OCI-M2 (cell line): ENCODE results near the gene CAMTA1.
"Not testable (repeated sequence)": the region's sequence is repeated elsewhere in the genome, so short reads cannot be mapped to it uniquely, and the experiment has no call there.

Source experiments
- DNase-seq: peaks from one replicate; lab custom pipeline; 2025; ENCODE audit not compliant: unreplicated experiment; lab: John Stamatoyannopoulos, UW

The CAMTA1 gene

DNA sequence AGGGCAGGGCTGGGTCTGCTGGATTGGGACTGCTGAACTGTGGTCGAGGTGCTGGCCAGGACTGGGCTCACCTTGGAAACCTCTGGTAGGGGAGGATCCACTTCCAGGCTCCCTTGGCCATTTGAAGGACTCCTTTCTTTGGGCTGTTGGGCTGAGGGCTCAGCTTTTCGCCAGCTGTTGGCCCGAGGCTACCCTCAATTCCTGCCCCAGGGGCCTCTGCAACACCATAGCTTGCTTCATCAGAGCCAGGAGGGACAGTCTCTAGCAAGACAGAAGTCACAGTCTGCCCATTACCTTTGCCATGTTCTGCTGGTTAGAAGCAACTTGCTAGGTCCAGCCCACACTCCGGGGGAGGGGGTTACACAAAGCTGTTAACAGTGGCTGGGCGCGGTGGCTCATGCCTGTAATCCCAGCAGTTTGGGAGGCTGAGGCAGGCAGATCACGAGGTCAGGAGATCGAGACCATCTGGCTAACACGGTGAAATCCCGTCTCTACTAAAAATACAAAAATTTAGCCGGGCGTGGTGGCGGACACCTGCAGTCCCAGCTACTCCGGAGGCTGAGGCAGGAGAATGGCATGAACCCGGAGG is 25.0 kb downstream of the CAMTA1 start:
- not testable (repeated sequence) for DNase-seq

DNA sequence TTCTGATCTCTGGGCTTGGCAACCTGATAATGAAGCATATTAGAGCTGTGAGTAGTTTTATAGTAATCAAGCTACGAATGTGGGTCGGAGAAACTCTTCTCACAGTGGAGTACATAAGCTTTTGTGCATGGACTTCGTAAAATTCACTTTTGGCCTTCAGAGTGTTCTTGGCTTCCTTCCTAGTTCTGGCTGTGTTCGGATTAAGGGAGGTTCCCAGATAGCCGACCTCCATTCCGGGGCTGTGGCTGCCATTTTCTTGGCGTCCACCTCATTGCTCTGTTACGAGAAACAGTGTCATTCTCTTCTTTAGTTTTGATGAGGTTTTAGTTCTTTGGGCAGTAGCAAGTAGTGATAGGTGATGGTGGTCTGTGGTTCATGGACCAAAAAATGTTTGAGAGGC is 26.3 kb downstream of the CAMTA1 start:
- no peak for DNase-seq

DNA sequence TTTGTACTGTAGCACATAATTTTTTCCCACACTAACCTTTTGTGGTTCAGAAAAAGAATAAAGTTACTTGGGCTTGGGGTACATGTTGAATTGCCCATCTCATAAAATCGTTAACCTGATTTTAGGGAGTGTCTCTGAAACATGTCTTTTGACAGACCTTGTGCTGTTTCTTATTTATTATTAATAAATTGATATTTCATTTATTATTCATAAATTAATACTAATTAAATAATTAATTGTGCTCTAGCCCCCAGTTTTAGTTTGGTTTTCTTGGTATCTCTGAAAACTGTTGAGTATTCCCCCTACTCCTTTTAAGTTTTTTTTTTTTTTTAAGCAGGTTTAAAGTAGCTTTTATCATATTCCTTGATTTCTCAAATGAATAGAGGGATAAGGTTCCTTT is 27.9 kb downstream of the CAMTA1 start:
- DNase-seq, result no peak

DNA sequence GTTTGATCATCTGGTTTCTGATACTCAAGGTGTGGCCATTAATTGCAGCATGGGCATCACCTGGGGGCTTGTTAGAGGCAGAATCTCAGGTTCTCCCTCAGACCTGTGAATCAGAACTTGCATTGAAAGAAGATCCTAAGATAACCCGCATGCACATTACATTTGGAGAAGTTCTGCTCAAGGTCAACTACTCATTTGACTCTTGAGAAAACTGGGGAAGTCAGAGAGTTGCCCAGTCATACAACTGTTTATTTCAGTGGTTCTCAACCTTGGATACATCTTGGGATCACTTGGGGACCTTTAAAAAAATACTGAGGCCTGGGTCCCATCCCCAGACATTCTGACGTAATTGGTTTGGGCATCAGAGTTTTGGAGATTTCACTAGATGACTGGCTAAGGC is 30.5 kb downstream of the CAMTA1 start:
- DNase-seq, result no peak

DNA sequence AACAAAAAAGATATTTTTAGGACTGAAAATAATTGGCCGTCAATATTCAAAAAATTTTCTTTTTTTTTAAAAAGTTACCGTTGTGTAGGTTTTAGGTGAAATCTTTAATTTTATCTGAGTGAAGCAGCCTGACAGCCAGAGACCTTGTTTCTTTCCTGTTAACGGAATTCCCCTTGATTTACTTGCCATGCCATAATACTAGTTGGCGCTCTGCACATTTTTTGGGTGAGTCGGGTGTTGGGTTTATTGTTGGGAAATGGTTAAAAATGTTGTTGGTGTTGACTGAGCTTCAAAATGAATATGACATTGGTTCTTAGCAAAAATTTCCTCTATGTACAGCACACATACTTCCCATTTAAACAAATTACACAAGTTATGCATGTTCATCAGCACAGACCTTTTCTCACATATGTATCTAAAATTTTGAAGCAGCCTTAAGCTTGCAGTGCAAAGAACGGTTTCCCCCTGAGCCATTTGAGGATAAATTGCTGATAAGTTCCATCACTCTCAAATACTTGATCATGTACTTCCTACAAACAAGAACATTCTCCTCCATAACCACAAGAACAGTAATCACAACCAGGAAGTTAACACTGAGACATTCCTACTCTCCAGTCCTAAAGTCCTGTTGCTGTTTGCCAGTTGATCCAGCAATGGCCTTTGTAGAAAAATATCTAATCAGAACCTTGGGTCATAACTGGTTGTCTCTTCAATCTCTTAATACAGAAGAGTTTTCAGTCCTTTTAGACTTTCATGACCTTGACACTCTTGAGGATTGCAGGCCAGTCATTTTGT is 34.2 kb downstream of the CAMTA1 start:
- no peak for DNase-seq

DNA sequence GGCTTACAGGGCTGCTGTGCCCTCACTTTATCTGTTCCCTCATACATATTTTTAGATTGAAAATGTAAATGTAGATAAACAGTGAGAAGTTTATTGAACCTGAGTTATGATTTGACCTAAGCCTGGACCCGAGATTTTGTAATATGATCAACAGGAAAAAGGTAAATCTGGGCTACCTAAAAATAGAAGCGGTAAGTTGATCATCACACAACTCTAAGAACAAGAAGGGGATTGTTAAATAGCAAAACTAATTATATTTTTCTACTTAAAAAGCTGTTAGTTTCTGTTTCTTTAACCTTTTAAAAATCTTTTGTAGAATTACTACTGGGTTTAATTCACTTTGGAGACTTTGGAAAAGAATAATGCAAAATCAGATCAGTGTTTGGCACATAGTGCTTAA is 35.6 kb downstream of the CAMTA1 start:
- DNase-seq, result no peak

DNA sequence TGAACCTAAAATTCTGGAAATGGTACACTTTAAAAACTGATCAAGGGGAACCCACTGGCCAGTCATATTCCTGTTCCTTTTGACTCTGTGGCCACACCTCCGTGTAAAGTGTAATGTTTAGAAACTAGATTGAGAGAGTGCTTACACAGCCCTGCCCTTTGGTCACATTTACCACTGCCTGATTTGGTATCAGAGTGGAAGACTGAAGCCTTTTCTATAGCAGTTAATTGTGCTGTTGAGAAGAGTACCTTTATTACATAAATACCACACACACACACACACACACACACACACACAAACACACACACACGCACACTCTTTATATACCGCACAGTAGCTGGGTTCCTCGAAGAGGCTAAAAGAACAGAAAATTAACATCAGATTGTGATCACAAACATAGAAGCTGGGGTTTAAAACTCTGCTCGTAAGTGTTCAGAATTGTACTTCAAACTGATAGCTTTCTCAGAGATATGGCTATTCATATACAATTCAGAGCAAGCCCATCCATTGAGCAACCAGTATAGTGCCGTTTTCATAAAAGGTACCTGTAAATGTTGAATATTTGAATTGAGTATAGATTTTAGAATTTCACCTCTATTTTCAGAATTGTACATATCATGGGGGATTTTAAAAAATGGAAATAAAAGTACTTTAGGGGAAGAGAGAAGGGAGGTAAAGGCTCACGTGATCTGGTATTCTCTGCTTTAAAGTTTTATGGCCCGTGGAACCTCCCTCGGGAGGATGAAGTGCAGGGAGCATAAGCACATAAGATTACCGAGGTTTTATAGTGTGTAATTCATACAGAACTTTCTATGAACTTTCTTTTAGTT is 37.5 kb downstream of the CAMTA1 start:
- no peak for DNase-seq

DNA sequence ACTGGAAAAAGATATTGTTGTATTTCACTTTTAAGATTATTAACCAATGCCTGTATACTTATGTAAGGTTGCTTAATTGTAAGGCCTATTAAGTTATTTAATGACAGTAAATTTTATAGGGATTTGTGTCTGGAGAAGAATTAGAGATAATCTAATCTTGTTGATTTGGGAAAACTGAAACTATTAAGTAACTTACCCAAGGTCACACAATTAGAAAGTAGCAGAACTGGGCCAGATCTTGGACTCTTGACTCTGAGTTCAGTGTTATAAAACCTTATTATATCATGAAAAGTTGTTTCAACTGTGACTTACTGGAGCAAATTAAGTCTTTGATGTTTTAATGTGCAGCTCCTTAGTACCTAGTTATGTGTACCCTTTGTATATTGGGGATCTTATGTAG is 38.5 kb downstream of the CAMTA1 start:
- no peak for DNase-seq

DNA sequence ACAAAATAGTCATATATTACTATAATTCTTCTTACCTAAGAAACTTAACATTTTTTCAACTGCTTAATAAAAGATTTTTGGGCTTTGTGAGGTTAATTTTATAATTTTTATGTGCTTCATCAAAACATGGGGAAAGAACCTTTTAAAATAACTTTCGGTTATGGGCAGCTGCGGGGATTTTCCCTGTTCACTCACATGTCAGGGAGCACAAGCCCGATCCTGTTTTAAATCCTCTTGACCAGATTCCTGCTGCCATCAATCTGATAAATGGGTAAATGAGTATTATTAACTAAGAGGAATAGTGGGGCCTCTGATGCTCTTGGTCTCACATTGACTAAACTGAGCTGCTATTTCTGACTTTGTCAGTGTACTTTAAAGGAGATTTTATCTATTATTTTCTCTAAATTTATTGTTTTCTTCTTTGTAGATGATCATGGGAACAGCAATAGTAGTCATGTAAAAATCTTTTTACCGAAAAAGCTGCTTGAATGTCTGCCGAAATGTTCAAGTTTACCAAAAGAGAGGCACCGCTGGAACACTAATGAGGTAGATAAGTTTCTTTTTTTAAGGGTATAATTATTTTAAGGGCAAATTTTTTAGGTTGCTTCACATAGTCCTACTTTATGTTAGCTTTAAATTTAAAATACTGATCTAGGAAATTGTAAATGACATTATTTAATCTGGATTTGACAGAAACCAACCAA is 39.6 kb downstream of the CAMTA1 start:
- DNase-seq, result no peak

DNA sequence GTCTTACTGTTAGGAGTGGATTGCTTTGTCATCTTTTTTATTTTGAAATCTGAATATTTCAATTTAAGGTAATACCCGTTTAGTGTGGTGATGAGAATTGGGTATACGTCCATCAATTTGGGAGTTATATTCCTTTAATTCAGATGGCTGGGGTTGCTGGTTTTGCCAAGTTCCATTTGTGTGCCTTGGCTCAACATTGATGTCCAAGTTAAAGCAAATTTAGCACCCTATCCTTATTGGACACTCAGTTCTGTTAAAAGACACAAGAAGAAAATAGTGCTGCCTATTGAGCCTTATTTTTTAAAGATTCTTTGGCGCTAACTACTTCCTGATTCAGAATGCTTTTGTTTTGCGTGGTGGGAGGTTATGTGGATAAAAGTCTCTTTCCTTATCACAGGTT is 40.6 kb downstream of the CAMTA1 start:
- no peak for DNase-seq

DNA sequence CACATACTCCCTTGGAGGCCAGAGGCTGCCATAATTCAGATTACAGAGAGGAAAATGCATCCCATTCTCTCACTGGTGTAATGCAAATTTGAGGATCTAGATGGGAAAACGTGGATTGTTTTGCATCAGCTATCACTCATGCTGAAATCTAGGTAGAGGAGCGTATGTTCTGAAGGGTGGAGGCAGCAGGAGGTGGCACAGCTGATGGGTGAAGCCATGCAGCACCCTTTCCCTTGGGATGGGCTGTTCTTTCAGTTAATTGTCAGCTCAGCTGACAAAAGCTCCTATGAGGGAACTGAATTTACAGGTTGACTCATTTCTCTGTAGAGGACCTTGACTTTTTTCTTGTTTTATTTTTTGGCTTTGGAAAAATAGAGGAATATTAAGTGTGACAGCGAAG is 41.8 kb downstream of the CAMTA1 start:
- DNase-seq, result no peak

DNA sequence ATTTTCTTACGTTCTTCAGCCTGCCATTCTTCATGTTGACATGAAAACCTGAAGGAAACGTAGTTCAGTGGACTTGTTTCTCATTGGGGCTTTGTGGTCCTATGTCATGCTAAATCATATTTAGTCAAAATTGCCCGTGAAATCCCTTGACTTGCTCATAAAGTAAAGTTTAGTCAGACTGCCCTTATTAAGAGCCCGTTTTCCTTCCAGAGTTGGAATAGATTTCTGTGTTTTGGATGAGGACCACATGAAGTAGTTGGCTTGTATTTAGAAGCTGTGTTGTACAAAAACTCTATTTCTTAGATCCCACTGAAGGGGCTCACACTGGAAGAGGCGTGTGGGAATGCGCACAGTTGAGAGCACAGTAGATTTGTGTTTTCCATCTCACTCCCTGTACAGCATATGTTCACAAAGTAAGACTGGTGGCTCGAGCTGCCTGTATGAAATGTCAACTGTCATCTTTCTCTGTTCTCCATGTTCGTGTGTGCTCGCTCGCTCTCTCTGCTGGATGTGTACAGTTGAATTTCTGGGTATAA is 42.4 kb downstream of the CAMTA1 start:
- DNase-seq, result no peak

DNA sequence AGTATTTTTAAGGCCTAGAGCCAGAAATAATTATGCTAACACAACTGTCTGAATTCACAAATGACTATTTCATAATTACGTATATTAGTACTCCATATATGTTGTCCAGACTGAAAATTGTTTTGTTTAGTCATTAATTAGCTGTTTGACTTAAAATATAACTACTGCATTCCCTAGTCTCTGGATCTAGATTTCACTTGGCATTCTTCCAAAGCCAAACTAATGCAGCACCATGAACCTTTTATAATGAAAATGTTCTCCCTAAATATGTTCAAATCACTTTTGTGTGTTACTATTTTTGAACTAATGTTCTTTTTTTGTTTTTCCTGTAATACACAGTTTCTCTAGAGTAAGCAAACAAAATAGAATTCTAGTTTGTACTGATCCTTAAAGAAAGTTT is 46.1 kb downstream of the CAMTA1 start:
- DNase-seq, result no peak

DNA sequence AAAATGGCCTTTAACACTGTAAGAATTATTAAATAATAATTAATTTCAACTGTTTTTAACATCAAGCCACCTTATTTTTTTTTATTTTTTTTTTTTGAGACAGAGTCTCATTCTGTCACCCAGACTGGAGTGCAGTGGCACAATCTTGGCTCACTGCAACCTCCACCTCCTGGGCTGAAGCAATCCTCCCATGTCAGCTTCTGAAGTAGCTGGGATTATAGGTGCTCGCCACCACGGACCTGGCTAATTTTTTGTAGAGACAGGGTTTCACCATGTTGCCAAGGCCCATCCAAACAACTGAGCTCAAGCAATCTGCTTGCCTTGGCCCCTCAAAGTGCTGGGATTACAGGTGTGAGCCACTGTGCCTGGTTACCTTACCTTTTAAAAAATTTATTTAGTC is 46.8 kb downstream of the CAMTA1 start:
- DNase-seq, result not testable (repeated sequence)

DNA sequence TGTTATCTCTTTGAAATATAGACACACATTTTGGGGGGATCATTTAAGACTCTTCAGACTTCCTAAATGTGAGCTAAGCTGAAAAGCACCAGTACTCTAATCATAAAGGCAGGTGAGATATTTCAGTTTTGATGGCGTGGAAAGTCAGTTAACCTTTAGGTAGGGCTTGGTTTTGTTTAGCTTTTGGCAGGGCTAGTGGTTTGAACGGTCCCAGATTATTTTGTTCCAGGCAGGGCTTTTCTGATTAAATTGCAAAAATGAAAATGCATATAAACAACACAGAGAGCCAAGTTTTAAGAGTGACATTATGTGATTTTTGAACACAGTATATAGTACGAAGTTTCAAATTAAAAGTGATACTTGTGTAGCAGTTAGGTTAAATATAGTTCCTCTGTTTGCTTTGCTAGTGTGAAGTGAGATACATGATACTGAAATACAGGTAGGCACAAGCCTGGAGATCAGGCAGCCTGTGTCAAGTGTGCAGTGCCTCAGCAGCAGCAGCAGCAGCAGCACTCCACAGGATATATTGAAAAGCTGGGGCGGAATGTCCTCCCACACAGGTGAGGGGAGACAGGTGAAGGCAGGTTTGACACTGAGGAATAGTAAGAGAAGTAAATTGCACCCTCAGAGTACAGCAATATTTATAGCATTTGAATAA is 47.4 kb downstream of the CAMTA1 start:
- no peak for DNase-seq

DNA sequence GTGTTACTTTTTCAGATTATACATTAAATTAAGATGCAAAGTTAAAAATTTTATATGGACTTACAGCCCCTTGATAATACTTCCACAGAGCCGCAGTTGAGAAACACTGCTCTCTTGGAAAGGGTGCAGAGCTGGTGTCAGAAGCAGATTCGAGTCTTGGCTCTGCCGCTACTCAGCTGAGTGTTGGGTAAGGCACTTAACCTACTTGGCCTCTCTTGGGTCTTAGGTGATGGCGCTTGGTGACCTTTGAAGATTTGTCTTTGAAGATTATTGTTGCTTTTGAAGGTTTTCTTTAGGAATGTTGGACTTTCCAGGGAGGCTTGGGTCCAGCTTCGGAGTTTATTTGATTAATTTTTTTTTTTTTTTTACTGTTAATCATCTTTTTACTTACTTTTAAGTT is 48.5 kb downstream of the CAMTA1 start:
- DNase-seq, result no peak

DNA sequence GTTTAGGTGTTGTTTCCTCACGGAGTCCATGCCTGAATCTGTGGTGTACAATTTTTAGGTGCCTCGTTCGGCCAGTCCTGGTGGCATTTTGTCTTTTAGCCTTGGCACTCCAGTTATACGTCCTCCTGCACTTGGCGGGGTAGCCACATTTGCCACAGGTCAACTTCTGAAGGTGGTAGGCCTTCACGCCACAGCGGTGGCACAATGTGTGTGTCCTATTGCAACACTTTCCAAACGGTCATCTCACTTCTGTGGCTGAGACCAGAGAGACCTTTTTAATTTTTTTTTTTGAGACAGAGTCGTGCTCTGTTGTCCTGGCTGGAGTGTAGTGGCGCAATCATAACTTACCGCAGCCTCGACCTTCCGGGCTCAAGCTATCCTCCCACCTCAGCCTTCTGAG is 49.1 kb downstream of the CAMTA1 start:
- DNase-seq, result no peak

DNA sequence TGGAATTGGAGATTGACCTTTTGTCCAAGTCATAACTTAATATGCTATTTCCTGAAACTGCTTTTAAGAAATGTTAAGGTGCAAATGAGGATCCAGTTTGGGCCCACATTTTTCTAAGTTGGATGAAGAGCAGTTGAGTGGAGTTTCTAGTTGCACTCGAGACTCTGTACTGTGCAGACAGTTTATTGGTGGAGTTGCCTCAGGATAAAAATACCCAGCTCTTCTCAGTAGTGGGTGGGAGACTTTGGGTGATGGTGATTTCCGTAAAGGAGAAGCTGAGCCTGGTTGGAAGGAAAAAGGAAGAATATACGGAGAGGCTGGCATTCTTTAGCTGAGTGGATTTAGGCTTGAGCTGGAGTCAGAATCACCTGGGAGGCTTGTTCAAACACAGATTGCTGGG is 49.9 kb downstream of the CAMTA1 start:
- no peak for DNase-seq

DNA sequence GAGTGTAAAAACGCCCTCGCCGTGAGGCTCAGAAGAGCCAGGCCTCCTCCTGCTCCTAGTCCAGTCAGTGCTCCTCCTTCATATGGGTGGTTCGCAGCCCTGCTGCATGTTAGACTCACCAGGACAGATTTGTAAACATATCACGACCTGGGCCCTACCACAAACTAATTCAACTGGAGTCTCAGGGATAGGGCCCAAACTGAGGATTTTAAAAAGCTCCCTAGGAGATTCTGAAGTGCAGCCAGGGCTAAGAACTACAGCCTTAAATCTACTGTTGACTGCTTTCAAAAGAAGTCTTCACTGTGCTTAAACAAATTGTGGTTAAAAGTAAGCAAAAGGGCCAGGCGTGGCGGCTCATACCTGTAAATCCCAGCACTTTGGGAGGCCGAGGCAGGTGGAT is 57.0 kb downstream of the CAMTA1 start:
- no peak for DNase-seq

DNA sequence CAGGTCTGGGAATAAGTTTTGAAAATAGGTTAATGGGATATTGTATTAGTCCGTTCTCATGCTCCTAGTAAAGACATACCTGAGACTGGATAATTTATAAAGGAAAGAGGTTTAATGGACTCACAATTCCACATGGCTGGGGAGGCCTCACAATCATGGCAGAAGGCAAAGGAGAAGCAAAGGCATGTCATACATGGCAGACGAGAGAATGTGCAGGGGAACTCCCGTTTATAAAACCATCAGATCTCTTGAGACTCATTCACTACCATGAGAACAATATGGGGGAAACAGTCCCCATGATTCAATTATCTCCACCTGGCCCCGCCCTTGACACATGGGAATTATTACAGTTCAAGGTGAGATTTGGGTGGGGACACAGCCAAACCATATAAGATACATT is 60.5 kb downstream of the CAMTA1 start:
- DNase-seq, result not testable (repeated sequence)

DNA sequence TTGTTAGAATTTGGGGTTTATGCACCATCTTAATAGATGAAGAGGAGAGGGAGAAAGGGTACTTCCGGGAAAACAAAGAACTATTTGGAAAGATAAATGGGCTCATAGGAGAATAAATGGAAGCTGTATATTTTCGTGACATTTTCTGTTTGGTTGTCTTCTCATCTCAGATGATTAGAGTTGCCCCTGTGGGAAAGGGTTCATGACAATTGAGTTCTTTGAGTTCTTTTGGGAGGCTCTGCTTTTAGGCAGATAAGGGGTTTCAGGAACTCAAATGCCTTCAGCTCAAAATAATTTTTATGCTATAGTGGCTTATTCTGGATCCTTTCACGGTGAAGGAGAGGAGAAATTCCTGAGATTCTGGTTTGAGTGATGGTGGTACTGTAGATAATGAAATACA is 63.6 kb downstream of the CAMTA1 start:
- no peak for DNase-seq
